Kidney tubule cell (primary cell): ENCODE results near the gene CACNA2D2.

ENCODE experiments used
- DNase-seq: peaks from one replicate; pipeline ENCODE4 v3.0.0-alpha.2; 2018; ENCODE audit warnings: low spot score

CACNA2D2 gene

GRCh38 chr3:50395070-50395860 lies 108.2 kb downstream of the CACNA2D2 start:
- DNase-seq: no peak

GRCh38 chr3:50393061-50393460 lies 110.4 kb downstream of the CACNA2D2 start:
- no peak for DNase-seq

GRCh38 chr3:50392101-50392715 lies 111.2 kb downstream of the CACNA2D2 start:
- no peak for DNase-seq

GRCh38 chr3:50390508-50391224 lies 112.8 kb downstream of the CACNA2D2 start:
- peak; percentile 9 for DNase-seq

GRCh38 chr3:50389414-50389767 lies 114.0 kb downstream of the CACNA2D2 start:
- DNase-seq: no peak

- no peak for DNase-seq
These were observed 114.6 kb downstream of the CACNA2D2 start for GRCh38 chr3:50388720-50389413.

GRCh38 chr3:50388016-50388719 lies 115.3 kb downstream of the CACNA2D2 start:
- DNase-seq: no peak

GRCh38 chr3:50385754-50386153 lies 117.7 kb downstream of the CACNA2D2 start:
- DNase-seq: no peak

GRCh38 chr3:50383750-50384149 lies 119.7 kb downstream of the CACNA2D2 start:
- no peak for DNase-seq

GRCh38 chr3:50382722-50383121 lies 120.7 kb downstream of the CACNA2D2 start:
- DNase-seq: no peak

- no peak for DNase-seq
These were observed 122.1 kb downstream of the CACNA2D2 start for GRCh38 chr3:50381383-50381782.

- no peak for DNase-seq
These were observed 122.9 kb downstream of the CACNA2D2 start for GRCh38 chr3:50380405-50381085.

- no peak for DNase-seq
These were observed 124.7 kb downstream of the CACNA2D2 start for GRCh38 chr3:50378757-50379156.

GRCh38 chr3:50378024-50378423 lies 125.4 kb downstream of the CACNA2D2 start:
- no peak for DNase-seq

GRCh38 chr3:50375258-50375931 lies 128.0 kb downstream of the CACNA2D2 start:
- DNase-seq: no peak

GRCh38 chr3:50374363-50375257 lies 128.8 kb downstream of the CACNA2D2 start:
- no peak for DNase-seq

GRCh38 chr3:50373146-50374051 lies 130.0 kb downstream of the CACNA2D2 start:
- DNase-seq: no peak

- no peak for DNase-seq
These were observed 131.1 kb downstream of the CACNA2D2 start for GRCh38 chr3:50372349-50372748.
